OCI-LY1 (cell line): Measurements from ENCODE around the gene ARHGEF11.

Experiments used
- EZH2 ChIP-seq: fragments of 200-600 bp; sonication (generic), shearing (Covaris generic); IDR thresholded peaks from 2 replicates; pipeline ENCODE4 v1.8.0; 2017; ENCODE audit warnings: borderline replicate concordance, mixed run types, mild to moderate bottlenecking, antibody characterized with exemption, low read length, moderate library complexity, mixed read lengths
- TF ChIP-seq, protein P1 (sequence below): fragments of 200-600 bp; sonication (generic), shearing (Covaris generic); IDR thresholded peaks from 2 replicates; pipeline ENCODE4 v1.5.1; 2017; ENCODE audit warnings: mild to moderate bottlenecking, antibody characterized with exemption, low read length, moderate library complexity, mixed read lengths

DNA sequence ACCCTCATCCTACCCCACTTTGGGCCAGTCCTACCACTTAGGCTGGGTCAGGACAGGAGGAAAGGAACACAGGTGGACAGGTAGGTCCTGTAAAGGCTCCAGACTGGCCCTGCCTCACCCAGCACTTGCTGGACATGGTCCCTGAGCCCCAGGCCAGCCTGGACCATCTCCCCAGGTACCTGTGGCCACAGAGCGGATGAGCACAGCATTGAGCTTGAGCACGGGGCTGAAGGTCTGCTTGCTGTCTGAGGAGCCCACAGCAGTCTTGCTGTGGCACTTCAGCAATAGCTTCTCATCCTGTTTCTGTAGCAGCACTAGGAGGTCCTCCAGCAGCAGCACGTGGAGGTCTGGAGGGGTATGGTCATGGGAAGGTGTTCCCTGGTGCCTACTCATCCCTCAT lies 101.8 kb downstream of the ARHGEF11 start:
- TF ChIP-seq, protein P1, sequence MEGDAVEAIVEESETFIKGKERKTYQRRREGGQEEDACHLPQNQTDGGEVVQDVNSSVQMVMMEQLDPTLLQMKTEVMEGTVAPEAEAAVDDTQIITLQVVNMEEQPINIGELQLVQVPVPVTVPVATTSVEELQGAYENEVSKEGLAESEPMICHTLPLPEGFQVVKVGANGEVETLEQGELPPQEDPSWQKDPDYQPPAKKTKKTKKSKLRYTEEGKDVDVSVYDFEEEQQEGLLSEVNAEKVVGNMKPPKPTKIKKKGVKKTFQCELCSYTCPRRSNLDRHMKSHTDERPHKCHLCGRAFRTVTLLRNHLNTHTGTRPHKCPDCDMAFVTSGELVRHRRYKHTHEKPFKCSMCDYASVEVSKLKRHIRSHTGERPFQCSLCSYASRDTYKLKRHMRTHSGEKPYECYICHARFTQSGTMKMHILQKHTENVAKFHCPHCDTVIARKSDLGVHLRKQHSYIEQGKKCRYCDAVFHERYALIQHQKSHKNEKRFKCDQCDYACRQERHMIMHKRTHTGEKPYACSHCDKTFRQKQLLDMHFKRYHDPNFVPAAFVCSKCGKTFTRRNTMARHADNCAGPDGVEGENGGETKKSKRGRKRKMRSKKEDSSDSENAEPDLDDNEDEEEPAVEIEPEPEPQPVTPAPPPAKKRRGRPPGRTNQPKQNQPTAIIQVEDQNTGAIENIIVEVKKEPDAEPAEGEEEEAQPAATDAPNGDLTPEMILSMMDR: no peak
- no peak for TF ChIP-seq EZH2
